ENCODE measurements around the gene FXYD5. TPM values are rescaled to one million over a fixed set of nuclear protein-coding genes. Genes with fewer than 3 reads are reported as not detected.

Gene FXYD5
- total and polyA plus RNA-seq, 2 experiments from 2014 or later, result 11.3 to 14.5 TPM

DNA sequence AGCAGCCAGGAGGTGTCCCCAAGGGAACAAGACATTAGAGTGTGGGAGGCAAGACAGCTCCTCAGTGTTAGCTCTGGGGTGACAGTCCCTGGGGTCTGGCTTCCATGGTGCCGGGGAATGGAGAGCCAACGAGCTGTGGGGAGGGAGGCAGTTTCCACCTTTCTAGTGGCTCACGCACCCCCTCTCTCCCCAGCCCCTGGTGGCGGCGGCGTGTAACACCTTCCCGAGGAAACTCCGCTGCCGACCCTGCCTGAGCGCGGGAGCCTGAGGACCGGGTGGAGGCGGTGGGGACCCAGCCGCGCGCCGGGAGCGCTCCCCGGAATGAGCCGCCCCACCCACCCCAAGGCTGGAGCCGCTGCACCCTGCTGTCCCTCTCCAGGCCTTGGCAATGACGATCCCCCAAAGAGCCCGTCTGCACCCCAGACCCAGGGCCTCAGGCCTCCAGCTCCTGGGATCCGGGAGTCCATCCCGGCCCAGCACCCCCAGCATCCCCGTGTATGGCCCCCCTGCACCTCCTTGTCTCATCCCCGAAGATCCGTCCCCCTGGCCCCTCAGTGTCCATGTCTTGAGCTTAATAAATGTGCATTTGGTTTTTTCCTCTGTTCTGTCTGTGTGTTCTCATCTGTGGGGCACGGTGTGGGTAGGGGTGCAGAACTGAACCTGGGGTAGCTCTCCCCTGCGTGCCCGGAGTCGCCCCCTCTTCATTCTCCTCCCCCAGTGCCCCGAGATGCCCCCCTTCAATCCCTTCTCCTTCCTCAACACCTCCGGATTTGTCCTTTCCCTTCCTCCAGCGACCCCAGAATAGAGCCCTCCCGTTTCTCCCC is 622 bp upstream of the FXYD5 start:
- no peaks in the 10 kb centered on the region for H3K9me3 ChIP-seq (ENCODE audit: low read depth)
- DNase-seq (ENCODE audit: low read depth in 1 of 2, low spot score in 1 of 2), result peak; percentile 48 to 55
- TF ChIP-seq, protein P1, sequence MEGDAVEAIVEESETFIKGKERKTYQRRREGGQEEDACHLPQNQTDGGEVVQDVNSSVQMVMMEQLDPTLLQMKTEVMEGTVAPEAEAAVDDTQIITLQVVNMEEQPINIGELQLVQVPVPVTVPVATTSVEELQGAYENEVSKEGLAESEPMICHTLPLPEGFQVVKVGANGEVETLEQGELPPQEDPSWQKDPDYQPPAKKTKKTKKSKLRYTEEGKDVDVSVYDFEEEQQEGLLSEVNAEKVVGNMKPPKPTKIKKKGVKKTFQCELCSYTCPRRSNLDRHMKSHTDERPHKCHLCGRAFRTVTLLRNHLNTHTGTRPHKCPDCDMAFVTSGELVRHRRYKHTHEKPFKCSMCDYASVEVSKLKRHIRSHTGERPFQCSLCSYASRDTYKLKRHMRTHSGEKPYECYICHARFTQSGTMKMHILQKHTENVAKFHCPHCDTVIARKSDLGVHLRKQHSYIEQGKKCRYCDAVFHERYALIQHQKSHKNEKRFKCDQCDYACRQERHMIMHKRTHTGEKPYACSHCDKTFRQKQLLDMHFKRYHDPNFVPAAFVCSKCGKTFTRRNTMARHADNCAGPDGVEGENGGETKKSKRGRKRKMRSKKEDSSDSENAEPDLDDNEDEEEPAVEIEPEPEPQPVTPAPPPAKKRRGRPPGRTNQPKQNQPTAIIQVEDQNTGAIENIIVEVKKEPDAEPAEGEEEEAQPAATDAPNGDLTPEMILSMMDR (IDR thresholded peaks at IDR 0.05; ENCODE audit: low read depth, low read length), result peak; percentile 65
- H3K27ac ChIP-seq, result no peak overlapping the region
- H3K36me3 ChIP-seq, result no peaks in the 10 kb centered on the region
- peak overlapping the region; percentile 39 for H3K4me3 ChIP-seq
- H3K4me1 ChIP-seq (ENCODE audit: low read depth), result peaks cover 6% of the 10 kb centered on the region
- peaks cover 27% of the 10 kb centered on the region for H3K27me3 ChIP-seq

DNA sequence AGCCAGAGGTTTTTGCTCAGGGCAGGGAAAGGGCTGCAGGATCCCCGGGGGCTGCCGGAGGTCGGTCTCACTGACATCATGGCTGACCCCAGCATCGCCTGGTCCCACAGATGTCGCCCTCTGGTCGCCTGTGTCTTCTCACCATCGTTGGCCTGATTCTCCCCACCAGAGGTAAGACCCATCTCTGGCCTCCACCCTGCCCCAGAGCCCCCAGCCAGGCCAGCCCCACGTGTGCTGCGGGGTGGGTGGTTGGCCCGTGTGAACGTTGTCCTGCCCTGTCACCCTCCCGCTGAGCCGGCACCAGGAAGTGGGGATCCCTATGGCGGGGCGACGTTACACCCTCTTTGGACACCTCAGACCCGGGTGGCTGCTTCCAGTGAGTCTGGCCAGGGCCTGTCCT is 906 bp downstream of the FXYD5 start:
- Histone ChIP-seq H3K4me3 (peak overlapping the region; percentile 39), H3K27ac (no peak overlapping the region), H3K4me1 (ENCODE audit: low read depth) (peaks cover 6% of the 10 kb centered on the region), H3K36me3 (no peaks in the 10 kb centered on the region), H3K27me3 (peaks cover 27% of the 10 kb centered on the region), H3K9me3 (ENCODE audit: low read depth) (no peaks in the 10 kb centered on the region)
- DNase-seq (ENCODE audit: low read depth in 1 of 2, low spot score in 1 of 2), result no peak
- TF ChIP-seq, protein P1 (IDR thresholded peaks at IDR 0.05; ENCODE audit: low read depth, low read length), result no peak

- H3K4me1 ChIP-seq (ENCODE audit: low read depth), result peaks cover 6% of the 10 kb centered on the region
- H3K9me3 ChIP-seq (ENCODE audit: low read depth), result no peaks in the 10 kb centered on the region
- TF ChIP-seq, protein P1 (IDR thresholded peaks at IDR 0.05; ENCODE audit: low read depth, low read length), result no peak
- H3K36me3 ChIP-seq, result no peaks in the 10 kb centered on the region
- DNase-seq (ENCODE audit: low read depth in 1 of 2, low spot score in 1 of 2), result no peak
- no peak overlapping the region for H3K4me3 ChIP-seq
- peaks cover 27% of the 10 kb centered on the region for H3K27me3 ChIP-seq
- H3K27ac ChIP-seq, result no peak overlapping the region
Measured at GRCh38 chr19:35155981-35156672, 1.6 kb downstream of the FXYD5 start.

DNA sequence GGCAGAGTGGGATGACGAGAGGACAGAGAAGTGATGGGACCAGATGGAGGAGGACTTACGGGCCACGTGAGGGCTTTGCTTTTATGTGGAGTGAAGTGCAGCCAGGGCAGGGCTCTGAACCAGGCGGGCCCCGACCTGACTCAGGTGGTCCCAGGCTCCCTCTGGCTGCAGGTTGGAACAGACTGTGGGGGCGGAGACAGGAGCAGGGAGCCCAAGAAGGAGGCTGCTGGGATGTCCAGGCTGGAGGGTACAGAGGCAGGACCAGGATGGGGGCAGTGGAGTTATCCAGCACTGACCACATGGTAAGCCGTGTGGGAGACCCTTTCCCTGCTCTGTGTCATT is 2.1 kb downstream of the FXYD5 start:
- Histone ChIP-seq H3K4me1 (ENCODE audit: low read depth) (peaks cover 6% of the 10 kb centered on the region), H3K9me3 (ENCODE audit: low read depth) (no peaks in the 10 kb centered on the region), H3K27ac (no peak overlapping the region), H3K27me3 (peaks cover 27% of the 10 kb centered on the region), H3K36me3 (no peaks in the 10 kb centered on the region), H3K4me3 (no peak overlapping the region)
- no peak for DNase-seq (ENCODE audit: low read depth in 1 of 2, low spot score in 1 of 2)
- TF ChIP-seq, protein P1 (IDR thresholded peaks at IDR 0.05; ENCODE audit: low read depth, low read length), result no peak

DNA sequence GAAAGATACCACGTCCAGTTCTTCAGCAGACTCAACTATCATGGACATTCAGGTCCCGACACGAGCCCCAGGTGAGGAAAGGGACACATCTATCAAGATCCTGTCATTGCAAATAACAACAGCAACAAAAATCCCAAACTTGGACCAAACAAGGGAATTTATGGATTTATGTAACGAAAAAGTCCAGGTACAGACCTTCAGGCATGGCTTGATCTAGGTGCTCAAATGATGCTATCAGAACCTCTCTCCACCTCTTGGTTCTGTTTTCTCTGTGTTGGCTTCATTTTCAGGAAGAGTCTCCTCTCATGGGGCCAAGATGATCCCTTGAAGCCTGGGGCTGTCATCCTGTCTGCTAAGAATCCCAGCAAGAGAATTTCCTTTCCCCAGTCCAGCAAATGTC is 2.9 kb downstream of the FXYD5 start:
- Histone ChIP-seq H3K4me3 (no peak overlapping the region), H3K27me3 (peaks cover 26% of the 10 kb centered on the region), H3K27ac (no peak overlapping the region), H3K36me3 (no peaks in the 10 kb centered on the region), H3K9me3 (ENCODE audit: low read depth) (no peaks in the 10 kb centered on the region), H3K4me1 (ENCODE audit: low read depth) (peaks cover 6% of the 10 kb centered on the region)
- DNase-seq (ENCODE audit: low read depth in 1 of 2, low spot score in 1 of 2), result no peak
- TF ChIP-seq, protein P1 (IDR thresholded peaks at IDR 0.05; ENCODE audit: low read depth, low read length), result no peak
